CD4-positive, alpha-beta T cell treated with Interleukin-21 for 1 hour (primary cell): ENCODE results near the gene DAND5.
"Not testable (repeated sequence)": the region's sequence is repeated elsewhere in the genome, so short reads cannot be mapped to it uniquely, and the experiment has no call there.

Source experiments
- DNase-seq: peaks from one replicate; pipeline ENCODE4 v3.0.0-alpha.2; 2020

DAND5 gene

DNA sequence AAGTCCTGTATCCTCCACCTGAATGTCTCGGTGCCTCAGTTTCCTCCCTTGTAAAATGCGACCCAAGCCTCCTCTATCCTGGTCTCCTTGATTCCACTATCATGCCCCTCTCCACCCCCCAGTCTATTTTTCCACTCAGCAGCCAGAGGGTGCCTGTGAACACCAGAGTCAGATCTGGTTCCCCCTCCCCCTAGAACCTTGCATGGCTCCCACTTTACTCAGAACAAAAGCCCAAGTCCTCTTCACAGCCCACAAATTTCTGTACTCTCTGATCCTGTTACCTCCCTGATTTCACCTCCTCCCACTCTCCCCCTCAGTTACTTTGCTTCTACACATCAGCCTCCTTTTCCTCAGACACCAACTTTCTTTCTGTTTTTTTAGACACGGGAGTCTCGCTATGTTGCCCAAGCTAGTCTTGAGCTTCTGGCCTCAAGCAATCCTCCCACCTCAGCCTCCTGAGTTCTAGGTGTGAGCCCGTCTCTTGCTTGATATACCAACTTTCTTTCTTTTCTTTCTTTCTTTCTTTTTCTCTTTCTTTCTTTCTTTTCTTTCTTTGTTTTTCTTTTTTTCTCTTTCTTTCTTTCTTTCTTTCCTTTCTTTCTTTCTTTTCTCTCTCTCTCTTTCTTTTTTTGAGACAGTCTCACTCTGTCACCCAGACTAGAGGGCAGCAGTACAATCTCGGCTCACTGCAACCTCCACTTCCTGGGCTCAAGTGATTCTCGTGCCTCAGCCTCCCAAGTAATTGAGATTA lies 869 bp downstream of the DAND5 start:
- DNase-seq, result no peak

- no peak for DNase-seq
Measured at GRCh38 chr19:12973236-12973635, 3.9 kb downstream of the DAND5 start.

DNA sequence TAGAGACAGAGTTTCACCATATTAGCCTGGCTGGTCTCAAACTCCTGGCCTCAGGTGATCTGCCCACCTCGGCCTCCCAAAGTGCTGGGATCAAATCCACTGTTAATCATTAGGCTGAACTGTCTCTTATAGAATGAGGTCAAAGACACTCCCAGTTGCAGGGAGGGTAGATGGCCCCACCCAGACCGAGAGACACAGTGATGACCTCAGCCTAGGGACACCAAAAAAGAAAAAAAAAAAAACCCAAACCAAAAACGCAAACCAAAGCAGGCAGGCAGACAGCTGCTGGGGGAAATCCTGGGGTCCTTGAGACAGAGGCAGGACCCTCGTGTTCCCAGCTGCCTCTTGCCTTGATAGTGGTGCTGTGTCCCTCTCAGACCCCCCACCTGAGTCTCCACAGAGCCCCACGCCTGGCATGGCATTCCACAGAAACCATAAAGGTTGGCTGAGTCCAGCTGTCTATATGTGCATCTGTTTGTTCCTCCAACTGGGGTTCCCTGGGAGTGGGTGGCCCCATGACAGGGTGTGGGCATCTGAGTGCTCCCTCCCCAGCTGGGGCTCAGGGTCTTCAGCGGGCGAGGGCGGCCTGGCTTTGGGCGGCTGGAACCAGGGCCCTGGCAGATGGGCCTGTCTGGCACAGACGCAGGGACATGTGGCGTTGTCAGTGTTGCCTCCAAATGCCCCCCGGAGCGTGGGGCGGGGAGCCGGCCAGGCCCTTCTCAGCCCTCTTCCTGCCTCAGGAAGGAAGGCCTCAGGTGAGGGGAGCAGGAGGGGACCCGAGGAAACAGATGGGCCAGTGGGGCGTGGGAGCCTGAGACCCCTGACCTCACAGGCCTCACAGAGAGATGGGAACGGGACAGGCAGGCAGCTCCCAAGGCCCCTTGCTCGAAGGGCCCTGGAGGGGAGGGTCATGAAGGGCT lies 5.2 kb downstream of the DAND5 start:
- no peak for DNase-seq

GRCh38 chr19:12975221-12975741 lies 5.9 kb downstream of the DAND5 start:
- DNase-seq, result no peak

DNA sequence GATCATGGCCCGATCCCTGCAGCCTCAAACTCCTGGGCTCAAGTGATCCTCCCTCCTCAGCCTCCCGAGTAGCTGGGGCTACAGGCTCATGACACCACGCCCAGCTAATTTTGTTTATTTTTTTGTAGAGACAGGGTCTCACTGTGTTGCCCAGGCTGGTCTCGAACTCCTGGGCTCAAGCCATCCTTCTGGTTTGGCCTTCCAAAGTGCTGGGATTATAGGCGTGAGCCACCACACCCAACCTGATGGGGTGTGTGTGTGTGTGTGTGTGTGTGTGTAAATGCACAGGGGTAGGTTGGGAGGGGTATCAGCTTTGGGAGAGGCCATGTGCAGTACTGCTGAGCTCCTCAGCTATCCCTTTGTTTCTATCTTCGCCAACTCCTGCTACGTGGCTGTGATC lies 6.7 kb downstream of the DAND5 start:
- not testable (repeated sequence) for DNase-seq

- DNase-seq, result no peak
Measured at GRCh38 chr19:12979974-12980373, 10.6 kb downstream of the DAND5 start.

- DNase-seq, result no peak
Measured at GRCh38 chr19:12982648-12983047, 13.3 kb downstream of the DAND5 start.

- DNase-seq, result no peak
Measured at GRCh38 chr19:12983091-12983490, 13.7 kb downstream of the DAND5 start.

- DNase-seq, result peak; percentile 86
Measured at GRCh38 chr19:12983542-12984142, 14.3 kb downstream of the DAND5 start.

- DNase-seq, result peak; percentile 33
Measured at GRCh38 chr19:12984143-12984627, 14.8 kb downstream of the DAND5 start.

DNA sequence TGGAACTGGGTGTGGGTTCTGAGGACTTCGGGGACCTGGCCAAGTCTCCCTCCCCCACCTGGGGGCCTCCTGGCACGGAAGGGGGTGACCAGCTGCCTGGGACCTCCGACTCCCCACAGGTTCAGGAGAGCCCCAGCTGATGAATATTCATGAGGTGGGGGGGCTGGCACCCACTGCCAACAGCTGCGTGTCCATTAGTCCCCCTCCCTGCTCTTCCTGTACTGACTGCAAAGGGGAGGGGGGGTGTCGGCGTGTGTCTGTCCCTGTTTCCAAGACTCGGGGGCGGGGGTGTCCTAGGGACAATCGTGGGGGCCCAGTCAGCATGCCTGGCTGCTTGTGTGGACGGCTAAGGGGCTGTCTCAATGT lies 15.3 kb downstream of the DAND5 start:
- no peak for DNase-seq

DNA sequence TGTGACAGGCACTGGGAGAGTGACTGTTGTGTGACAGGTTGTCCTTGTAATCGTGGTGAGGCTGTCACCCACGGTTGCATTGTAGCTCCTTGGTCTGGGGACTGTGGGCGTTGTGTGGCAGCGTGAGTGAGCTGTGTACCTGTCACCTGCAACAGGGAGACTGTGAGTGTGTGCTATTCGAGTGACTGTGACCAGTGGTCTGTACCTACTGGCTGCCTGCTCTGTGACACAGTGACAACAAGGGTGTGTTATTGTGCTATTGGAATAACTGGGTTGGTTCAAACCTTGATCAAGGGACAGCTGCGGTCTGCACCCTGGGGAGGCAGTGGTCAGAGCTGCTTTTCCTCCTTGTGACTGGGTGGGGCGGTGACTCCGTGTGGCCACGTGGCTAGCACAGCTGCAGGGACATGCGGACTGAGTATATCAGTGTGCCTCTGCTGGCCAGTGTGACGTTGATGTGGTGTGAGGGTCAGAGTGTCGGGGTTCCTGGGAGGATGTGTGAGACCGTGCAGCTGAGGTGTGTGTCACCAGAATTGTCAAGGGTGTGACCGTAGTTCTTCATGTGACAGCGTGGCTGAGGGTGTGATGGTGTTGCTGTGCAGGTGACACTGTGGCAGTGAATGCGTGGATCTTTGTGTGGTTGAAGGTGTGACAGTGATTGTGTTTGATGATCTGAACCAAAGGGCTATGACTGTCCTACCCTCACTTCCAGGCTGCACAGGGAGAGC lies 15.8 kb downstream of the DAND5 start:
- DNase-seq, result peak; percentile 39

GRCh38 chr19:12986726-12987125 lies 17.4 kb downstream of the DAND5 start:
- no peak for DNase-seq

GRCh38 chr19:12987190-12987589 lies 17.8 kb downstream of the DAND5 start:
- no peak for DNase-seq

- no peak for DNase-seq
Measured at GRCh38 chr19:12987781-12988180, 18.4 kb downstream of the DAND5 start.

DNA sequence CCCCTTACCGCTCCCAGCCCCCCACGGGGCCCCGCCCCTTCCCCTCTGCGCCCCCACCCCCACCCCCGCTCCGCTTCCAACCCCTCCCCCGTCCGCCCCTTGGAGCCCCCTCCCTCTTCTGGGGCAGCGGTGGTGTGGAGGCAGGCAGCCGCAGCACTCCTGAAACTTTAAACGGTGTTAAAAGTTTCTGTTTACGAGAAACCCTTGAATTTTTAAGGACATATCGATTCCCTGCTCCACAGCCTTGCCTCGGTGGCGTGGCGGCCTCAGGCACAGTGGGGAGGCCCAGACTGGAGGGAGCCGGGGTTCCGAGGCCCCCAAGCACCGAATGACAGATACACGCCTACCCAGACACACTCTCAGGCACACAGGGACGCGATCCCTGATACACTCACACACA lies 21.1 kb downstream of the DAND5 start:
- DNase-seq, result no peak

GRCh38 chr19:12990853-12991252 lies 21.5 kb downstream of the DAND5 start:
- no peak for DNase-seq

DNA sequence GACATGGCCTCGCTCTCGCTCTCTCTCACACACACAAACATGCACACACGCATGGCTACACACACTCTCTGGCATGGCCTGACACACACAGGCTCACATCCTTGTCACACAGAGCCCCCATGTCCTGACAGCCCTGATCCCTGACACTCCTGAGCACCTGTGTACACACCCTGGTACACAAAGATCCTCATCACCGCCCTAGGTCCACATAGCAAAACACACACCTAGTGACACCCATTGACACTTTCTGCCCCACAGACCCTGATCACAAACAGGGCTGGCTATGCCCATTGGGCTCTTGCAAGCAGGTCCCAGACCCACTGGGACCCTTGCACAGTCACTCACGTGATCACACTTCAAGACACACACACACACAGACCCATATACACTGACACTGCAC lies 21.9 kb downstream of the DAND5 start:
- no peak for DNase-seq

GRCh38 chr19:12992729-12993128 lies 23.4 kb downstream of the DAND5 start:
- DNase-seq, result no peak

DNA sequence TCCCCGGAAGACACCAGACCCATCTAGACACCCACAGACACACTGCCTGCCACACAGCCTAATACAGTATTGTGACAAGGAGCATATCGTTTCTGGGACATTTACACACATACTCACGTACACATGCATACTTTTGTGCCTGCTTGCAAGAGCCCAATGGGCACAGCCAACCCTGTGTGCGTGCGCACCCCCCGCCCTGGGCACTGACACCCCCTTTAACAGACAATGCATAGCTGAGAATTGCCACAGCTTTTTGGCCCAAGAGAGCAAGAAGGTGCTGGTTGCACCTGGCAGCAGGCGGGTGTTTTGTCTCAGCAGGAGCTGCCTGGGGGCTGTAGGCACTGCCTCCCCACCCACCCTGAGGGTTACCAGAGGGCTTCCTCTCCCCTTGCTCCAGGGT lies 24.2 kb downstream of the DAND5 start:
- no peak for DNase-seq

- peak; percentile 73 for DNase-seq
Measured at GRCh38 chr19:12994701-12995595, 25.6 kb downstream of the DAND5 start, which contains the start of gene NFIX. TSS of gene NFIX (plus strand) at chr19:12995475. CDS start at chr19:12995838, 363 bp downstream.
